GM21447 (cell line): Measurements from ENCODE around the gene TENM4.

Experiments used
- ATAC-seq: cut with Tn5 transposase; IDR thresholded peaks from one replicate; pipeline ENCODE4 v1.9.1; 2021; ENCODE audit not compliant: unreplicated experiment

The TENM4 gene

GRCh38 chr11:79261684-79262083 is 179.1 kb downstream of the TENM4 start:
- no peak for ATAC-seq

- ATAC-seq: no peak
Observed at GRCh38 chr11:79259800-79260199, 181.0 kb downstream of the TENM4 start.

DNA sequence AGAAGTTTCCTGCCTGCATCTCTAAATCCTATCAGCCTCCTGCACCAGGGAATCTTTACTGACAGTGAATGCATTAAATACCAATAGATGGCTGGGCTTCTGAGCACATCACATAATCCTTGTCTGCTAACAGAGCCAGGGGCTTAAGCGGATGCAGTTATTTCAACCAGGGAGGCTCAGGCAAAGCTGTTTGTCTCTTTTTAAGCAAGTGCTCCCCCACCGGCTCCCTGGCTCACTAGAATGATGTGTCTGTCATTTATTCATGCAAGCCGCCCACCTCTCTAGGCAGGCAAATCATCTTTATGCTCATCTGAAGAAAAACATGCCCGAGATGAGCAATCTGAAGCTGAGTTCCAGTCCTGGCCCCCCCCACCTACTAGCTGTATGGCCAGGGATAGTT is 182.3 kb downstream of the TENM4 start:
- ATAC-seq: no peak

GRCh38 chr11:79255965-79256364 is 184.9 kb downstream of the TENM4 start:
- no peak for ATAC-seq

- no peak for ATAC-seq
Observed at GRCh38 chr11:79253280-79253679, 187.6 kb downstream of the TENM4 start.

DNA sequence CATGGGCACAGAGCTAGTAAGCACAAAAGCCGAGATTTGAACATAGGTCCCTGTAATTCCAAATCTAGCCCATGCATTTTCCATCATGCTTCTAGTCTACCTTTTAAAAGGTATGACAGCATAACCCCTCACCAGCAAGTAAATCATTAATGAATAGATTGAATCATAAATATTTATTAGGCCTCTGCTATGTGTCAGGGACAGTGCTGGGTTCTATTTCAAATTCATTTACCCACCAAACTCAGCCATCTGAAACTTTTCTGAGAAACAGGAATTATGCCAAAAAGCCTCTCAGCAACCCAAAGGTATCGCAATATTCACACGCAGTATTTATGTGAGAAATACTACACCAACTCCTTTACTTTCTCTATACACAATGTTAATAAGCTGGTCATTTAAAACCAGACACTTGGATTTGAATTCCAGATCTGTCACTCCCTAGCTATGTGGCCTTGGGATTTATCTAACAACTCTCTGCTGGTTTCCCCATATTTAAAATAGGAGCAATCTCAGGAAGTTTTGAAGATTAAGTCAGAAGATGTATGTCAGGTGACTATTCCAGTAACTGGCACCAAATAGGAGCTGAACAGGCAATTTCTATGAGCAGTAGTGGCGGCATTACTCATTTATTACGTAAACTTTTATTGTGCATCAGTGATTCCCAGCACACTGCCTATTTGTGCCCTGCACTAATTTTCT is 191.4 kb downstream of the TENM4 start:
- no peak for ATAC-seq

GRCh38 chr11:79244798-79245197 is 196.0 kb downstream of the TENM4 start:
- no peak for ATAC-seq

DNA sequence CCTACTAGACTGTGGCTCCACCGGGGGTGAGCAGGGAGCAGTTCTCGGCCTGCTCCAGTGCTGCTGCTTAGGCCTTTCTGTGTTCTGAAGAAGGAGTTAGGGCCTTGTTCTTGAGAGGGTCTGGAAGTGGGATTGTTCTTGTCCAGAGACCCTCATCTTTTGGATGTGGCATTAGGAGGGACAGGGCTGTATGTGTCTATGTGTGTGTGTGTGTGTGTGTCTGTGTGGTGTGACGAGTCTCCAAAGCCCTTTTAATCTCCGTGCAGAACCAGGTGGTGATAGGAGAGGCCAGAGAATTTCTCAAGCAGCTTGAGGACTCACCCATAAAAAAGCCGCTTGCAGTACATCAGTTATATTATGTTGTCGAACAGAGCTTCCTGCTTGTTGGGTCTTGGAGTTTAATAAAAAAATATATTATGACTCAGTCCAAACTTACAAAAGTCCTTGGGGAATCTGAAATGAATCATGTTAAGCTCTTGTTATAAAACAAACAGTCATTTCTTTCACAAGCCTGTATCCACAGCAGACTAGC is 196.5 kb downstream of the TENM4 start:
- no peak for ATAC-seq

DNA sequence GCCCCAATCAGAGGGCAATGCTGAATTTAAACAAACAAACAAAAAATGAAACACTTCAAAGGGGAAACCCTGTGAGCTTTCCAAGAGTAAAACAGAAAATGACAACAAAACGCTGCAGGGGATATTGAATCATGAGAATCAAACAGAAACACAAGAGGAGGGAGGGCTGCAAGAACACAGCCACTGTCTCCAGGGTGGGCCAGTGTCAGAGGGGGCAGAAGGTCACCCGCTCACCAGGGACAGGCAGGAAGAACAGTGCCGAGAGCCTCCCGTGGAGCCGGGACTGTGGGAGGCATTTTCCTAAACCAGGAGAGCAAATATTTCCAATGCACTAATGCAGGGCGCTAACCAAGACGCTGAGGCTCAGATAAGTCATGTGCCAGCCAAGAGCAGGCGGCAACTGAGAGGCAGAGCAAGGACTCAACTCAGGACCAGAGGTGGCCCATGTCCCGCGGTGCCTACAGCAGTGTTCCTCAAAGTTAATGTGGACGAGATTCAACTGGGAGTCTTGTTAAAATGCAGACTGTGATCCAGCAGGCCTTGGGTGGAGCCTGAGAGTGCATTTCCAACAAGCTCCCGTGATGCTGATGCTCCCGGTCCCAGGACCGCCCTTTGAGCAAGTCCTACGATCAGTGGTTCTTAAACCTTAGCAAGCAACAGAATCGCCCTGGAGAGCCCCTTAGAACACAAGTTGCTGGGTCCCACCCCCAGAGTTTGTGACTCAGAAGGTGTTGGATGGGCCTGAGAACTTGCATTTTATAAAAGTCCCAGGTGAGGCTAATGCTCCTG is 197.2 kb downstream of the TENM4 start:
- no peak for ATAC-seq

GRCh38 chr11:79242616-79243015 is 198.2 kb downstream of the TENM4 start:
- no peak for ATAC-seq

GRCh38 chr11:79241852-79242241 is 199.0 kb downstream of the TENM4 start:
- ATAC-seq: no peak

DNA sequence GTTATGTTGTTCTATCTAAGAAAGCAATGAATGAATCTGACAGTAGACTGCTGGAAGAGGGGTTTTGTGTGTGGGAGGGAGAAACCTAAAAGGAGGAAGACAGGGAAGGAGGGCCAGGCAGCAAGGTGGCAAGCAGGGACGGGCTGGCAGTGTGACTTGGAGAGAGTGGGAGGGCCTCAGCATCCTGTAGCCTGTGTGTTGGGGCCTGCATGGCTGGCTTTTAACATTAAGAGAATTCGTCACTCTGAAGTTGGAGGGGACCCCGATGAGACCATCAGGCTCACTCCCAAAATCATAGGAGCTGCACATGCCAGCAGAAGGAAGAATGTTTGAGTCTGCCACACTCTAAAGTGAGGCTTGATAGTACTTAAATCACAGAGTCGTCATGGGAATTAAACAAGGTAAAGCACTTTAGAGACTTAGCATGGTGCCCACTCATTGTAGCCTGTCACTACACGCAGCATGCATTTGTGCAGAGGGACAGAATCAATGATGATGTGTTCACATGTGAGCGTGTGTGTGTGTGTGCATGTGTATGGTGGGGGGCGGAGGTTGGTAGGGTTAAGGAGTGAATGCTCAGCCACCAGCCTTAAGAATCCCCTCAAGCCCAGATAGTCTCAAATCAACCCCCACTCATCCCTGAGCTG is 199.5 kb downstream of the TENM4 start:
- no peak for ATAC-seq

- ATAC-seq: no peak
Observed at GRCh38 chr11:79237703-79238102, 203.1 kb downstream of the TENM4 start.

GRCh38 chr11:79237091-79237490 is 203.7 kb downstream of the TENM4 start:
- ATAC-seq: no peak

DNA sequence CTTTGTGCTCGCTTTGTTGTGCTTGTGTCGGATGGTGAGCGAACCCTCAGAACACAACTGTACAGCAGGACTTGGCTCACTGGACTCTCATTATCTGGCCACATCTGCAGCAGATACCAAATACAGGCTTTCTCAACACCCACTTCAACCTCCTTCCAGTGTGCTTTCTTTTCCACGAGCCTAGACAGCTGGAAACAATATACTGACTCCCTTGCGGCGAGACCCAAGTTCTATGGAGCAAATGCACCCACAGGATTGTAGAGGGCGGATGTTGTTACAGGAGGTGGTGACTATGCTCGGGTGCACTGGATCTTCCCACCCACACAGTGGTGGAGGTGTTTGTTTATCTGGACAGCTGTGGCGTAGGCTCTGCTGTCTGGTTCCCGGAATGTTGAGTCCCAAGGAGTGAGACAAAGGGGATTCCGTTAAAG is 204.3 kb downstream of the TENM4 start:
- ATAC-seq: no peak

DNA sequence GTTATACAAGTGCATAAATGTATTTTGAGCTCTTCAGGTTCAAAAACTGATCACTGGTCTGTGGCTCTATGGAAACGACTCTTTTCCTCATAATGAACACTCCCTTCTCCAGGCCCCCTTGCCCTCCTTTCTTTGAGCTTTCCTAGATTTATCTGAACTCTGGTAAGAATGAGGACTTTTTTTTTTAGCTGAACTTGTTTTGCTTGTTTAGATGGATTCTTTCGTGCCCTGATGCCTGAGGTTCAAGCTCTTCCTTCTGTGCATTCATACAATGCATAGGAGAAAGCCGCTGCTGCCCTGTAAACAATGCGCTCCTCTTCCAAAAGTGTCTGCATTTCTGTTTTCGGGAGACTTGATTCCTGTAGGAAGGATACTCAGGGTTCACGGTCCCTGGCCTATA is 205.1 kb downstream of the TENM4 start:
- ATAC-seq: no peak

DNA sequence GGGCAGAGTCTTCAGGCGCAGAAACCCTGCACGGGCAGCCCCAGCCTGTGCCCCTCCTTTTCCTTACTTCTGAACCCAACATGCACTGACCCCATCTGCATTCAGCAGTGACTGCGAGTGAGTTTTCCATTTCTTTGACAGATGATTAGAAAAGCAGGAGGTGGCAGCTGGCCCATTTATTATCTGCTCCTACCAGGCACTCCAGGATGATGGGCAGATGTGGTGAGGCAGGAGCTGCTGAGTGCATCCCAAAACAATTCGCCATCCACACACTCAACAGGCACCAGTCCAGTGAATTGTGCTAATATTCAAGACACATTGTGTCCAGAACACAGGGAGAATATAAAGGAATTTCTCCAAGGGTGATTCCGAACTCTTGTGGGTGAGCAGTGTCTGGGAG is 208.5 kb downstream of the TENM4 start:
- ATAC-seq: no peak

DNA sequence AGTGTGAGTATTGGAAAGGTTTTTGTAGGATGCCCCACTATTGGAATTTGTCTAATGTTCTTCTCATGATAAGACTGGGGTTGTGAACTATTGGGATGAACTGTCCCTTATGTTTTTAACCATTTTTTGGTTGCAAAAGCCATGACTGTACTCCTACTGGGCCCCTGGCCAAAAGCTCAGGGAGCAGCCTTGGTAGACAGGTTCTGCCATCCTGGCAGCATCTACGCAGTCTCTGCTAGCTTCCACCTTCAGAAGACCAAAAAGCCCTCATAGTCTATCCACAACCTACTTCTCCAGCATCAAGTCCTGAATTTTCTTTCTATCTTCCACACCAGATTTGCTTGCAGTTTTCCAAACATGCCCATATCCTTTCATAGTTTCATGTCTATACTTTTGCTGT is 211.8 kb downstream of the TENM4 start:
- ATAC-seq: no peak

GRCh38 chr11:79227767-79228755 is 212.8 kb downstream of the TENM4 start:
- ATAC-seq: no peak

- no peak for ATAC-seq
Observed at GRCh38 chr11:79227308-79227707, 213.5 kb downstream of the TENM4 start.

DNA sequence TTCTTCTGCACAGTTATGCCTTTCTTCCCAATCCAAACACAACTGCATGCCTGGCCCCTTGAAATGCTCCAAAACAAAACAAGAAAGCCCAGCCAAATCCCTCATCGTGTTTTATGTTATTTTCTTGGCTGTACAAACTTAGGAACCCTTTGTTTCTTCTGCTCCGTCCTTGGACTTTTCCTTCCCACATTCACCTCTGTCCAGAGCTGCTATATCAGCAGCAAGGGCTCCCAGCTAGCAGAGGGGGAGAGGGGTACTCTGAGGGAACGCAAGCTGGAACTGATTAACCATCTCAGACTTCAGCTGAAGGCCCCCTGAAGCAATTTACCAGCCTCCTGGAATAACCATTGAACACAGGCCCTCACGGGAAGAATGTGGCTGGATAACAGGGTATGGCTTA is 214.7 kb downstream of the TENM4 start:
- ATAC-seq: no peak
